ENCODE data around the gene HEPACAM2.

HEPACAM2 gene

DNA sequence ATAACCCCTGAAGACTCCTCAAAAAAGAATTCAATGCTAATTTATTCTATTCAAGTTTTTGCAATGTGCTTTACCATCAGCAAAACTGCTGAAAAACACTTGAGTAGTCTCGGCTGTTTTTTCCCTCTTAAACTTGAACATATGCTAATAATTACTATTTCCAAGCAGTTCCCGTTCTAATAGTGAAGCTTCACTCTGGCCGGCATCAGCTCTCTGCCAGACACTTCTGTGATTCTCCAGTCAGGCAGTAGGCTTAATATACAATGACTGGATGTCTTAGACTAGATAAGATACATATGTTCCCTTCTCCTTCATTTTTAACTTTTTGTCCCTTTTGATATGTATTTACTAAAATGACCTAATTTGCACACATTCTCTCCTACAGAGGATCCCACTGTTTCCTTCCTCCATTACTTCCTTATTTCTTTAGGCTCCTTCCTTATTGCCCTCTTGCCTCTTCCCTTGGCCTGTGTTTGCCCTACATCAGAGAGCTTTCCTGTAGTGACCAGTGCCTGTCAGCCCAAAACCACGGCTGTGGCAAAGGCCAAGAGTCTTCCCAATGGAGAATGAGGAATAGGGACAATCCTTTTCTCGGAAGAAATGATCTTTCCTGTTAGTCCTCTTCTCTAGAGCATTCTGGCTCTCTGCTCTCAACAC, 23.5 kb downstream of the HEPACAM2 start:
- DNase-seq (ENCODE audit: low read depth) = no peak

DNA sequence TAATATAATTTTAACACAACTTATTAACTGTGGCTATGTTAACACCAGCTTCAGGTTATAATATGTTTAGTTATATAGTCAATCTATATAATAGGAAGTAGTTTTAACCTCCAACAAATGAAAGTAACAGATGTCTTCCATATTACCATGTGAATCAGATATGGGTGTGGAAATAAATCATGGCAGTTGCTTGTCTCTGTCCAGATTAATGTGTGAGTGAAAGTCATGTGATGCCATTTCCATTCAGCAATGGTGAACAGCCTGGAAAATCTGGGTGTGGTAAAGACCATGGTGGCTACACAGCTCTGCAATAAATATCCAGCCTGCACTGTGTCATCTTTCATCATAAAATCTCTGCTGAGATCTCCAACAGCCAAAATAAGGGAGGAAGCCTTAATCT, 27.8 kb downstream of the HEPACAM2 start:
- DNase-seq (ENCODE audit: low read depth) = no peak

DNA sequence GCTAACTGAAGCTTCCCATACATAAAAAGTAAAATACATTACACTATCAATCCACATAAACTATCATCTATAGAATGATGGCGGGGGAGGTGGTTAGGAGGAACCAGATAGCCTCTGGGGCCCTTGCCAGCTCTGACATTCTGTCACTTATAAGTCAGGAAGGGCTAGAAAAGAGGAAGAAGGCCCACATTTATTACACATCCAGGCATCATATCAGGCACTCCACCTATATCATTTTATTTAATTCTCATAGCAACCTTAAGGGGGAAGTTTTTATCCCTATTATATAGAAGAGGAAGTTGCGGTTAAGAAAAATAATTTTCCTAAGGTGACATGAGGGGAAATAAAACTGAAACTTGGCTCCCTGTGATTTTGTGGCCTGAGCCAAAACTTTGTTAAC, 29.9 kb downstream of the HEPACAM2 start:
- no peak for DNase-seq (ENCODE audit: low read depth)

DNA sequence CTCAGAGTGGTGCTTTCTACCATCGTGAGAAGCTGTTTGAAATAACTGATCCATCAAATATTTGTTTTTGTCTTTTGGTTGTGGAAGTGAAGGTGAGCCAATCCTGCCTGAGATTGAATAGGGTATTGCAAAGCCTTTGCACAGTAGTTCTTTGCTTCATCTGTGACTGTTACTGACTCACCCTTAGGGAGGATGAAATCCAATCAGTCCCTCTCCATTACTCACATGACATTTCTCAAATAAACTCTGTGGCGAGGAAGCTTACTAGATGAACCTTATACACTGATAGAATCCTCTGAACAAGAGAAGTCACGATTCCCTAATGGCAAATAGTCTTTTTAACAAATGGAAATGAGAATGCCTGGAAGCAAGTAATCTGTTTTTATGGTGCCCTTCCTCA, 31.9 kb downstream of the HEPACAM2 start:
- DNase-seq (ENCODE audit: low read depth) = no peak

DNA sequence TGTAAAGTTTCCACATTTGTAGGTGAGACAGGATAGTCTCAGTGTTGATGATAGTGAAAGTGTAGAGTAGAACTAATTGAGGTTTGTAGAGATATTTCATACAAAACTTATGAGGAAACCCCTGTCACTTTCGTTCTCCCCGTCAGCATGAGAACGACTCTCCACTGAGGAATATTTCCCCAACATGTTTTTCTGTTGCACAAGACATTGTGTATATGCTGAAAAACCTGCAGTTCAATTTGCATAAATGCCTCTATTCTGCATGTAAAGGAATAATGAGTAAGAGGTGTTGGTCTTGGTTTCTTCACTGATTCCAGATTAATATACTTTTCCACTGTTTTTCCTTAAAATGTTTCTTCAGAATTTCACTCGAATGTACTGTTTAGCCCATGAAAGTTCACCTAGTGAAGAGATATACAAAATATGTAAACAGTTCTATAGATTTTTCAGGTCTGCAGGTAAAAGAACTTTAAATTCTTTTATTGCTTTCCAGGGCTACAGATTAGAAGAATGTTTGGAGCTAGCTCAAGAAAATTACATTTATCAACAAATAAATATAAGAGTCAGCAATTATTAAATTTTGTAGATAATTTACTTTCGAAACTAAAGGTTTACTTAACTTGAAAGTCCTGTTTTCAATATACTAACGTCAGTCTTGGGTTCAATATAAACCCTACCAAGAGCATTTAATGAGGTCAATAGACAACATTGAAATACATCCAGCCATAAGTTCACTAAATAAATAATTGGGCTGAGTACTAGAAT, 37.2 kb downstream of the HEPACAM2 start:
- no peak for DNase-seq (ENCODE audit: low read depth)

DNA sequence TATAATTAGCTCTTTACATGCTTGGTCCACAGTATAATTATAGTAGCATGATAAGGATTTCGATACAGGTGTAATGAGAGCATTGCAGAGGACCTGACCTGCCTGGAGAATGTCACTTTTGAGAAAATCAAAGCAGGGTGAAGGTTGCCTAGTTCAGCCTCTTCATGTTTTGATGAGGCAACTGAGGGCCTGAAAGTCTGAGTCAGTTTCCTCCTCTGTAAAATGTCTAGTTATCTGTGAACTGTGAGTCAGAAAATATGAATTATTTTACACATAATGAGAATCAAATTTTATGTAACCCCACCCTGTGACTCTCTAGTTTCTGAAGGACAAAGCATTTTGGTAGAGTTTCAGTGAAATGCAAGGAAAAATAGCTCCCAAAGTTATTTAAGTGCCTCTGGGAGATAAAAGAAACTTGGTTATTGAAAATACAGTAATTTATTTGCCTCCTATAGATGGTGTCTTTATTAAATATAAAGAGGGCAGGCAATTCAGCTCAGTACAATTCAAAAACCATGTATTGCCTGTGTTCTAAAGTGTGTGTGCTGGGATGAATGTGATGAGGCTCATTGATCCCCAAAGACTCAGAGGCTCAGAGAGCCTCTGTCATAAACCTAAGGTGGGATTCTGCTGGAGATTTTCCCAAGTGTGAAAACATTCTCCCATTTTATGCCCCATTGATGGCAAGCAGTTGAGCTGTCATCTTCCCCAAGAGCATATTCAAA, 40.8 kb downstream of the HEPACAM2 start:
- no peak for DNase-seq (ENCODE audit: low read depth)

DNA sequence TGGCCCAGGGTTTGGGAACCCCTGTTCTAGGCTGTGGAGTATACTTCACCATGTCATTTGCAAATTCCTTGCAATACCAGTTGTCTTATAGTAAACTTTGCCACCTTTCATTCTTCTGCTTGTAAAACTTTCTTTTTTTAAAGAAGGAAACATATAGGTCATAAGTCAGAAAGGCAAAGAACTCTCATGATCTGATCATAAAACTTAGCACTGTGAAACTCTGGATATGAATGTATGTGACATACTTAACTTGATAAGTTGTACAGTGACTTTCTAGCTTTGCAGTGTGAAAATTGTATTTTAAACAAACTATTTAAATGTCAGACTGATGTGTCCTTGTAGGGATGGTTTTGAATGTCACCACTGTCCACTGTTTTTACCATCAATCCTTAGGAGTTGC, 47.1 kb downstream of the HEPACAM2 start:
- DNase-seq (ENCODE audit: low read depth) = no peak

DNA sequence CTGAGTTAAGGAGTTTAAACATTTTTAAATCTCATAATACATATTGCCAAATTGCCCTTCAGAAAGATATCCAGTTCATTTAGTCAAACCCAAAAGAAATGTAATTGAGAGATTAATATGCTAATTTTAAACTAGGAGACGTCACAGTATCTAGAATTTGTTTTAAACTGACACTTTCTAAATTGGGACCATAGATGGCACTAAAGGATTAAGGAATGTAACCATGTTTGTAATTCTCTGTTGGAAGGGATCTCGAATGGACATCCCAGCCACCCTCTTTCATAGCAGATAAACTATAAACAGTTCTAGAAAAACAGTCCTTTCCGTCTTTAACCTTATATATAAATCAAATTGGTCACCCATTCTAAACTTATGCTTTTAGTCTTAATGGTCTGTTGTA, 48.1 kb downstream of the HEPACAM2 start:
- no peak for DNase-seq (ENCODE audit: low read depth)

DNA sequence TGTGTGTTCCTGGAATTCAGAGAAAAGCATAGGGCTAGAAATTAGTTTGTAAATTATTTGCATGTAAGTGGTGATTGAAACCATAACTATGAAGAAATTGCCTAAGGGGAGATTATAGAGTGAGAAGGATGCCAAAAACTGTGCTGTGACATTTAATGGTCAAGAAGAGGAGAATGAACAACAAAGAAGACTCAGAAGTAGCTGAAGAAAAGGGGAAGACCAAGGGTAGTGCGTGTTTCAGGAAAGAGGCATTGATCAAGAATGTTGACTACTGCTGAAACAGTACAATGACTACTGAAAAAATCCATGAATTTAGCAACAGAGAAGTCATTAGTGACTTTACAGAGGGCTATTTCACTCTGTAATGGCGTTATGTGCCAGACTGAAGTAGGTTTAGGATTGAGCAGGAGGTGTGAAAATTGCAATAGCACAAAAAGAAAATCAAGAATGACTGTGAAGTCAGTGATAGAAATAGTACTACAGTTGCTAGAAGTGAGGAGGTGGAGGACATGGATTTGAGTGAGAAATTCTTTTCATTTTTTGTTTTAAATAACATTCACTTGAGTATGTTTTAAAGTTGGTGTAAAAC, 49.2 kb downstream of the HEPACAM2 start:
- DNase-seq (ENCODE audit: low read depth) = no peak

DNA sequence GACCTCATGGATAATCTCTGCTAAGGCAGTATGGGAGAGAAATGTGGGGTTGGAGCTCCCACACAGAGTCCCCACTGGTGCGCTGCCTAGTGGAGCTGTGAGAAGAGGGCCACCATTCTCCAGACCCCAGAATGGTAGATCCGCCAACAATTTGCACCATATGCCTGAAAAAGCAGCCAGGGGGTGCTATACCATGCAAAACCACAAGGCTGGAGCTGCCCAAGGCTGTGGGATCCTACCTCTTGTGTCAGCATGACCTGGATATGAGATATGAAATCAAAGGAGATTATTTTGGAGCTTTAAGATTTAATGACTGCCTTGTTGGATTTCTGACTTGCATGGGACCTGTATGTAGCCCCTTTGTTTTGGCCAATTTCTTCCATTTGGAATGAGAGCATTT, 51.0 kb downstream of the HEPACAM2 start:
- no peak for DNase-seq (ENCODE audit: low read depth)

DNA sequence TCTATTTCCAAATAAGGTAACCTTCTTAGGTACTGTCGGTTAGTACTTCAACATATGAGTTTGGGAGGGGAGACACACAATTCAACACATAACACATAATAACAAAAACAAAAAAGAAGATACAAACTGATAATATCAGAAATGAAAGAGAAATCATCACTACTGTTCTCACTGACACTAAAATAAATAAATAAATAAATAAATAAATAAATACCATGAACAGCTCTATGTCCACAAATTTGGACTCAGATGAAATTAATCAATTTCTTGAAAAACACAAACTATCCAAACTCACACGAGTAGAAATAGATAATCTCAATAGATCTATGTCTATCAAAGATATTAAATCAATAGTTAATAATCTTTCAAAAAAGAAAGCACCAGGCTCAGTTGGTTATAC, 53.6 kb downstream of the HEPACAM2 start:
- no peak for DNase-seq (ENCODE audit: low read depth)

DNA sequence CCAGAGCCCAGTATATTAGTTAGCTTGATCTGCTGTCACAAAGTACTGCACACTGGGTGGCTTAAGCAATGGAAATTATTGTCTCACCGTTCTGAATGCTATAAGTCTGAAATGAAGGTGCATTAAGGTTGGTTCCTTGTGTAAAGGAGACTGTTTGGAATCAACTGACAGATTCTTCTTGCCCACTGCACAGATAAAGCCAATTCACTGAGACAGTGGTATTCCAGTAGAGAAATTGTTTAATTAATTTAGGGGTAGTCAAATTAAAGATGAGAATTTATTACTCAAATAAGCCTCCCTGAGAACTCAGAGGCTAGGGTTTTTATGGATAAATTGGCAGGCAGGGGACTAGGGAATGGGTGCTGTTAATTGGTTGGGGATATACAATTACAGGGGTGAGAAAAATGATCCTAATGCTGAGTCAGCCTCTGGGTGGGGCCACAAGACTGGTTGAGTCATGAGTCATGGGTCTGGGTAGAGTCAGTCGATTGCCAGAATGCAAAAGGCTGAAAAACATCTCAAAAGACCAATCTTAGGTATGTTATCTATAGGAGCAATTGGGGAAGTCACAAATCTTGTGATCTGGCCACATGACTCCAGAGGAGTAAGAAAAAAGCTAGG, 54.6 kb downstream of the HEPACAM2 start:
- DNase-seq (ENCODE audit: low read depth) = no peak

DNA sequence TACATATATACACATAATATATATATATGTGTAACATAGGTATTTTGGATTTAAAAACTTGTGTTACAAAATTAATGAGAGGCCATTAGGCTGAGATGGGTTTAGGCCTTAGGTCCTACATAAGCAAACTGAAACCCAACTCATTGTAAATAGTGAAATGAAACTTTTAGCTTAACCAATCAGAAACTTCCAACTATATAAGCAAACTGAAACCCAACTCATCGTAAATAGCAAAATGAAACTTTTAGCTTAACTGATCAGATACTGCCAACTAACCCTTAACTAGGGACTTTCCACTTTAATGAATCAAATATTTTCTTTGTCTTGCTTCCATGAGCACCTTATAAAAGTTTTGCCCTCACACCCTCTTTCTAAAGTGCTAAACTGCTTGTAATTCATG, 60.8 kb downstream of the HEPACAM2 start:
- no peak for DNase-seq (ENCODE audit: low read depth)

DNA sequence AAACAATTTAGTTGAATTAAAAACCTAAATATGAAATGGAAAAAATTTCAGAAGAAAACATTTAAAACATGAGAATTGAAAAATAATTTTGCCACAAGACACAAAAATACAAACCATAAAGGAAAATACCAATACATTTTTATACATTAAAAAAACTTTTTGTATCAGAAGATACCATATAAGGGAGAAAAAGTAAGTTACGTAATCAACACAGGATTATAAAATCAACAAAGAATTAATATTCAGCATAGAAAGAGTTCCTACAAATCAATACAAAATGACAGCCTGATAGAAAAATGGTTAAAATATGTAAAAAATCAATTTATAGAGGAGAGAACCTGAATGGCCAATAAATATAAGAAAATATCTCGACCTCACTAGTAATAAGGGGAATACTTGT, 61.5 kb downstream of the HEPACAM2 start:
- no peak for DNase-seq (ENCODE audit: low read depth)

DNA sequence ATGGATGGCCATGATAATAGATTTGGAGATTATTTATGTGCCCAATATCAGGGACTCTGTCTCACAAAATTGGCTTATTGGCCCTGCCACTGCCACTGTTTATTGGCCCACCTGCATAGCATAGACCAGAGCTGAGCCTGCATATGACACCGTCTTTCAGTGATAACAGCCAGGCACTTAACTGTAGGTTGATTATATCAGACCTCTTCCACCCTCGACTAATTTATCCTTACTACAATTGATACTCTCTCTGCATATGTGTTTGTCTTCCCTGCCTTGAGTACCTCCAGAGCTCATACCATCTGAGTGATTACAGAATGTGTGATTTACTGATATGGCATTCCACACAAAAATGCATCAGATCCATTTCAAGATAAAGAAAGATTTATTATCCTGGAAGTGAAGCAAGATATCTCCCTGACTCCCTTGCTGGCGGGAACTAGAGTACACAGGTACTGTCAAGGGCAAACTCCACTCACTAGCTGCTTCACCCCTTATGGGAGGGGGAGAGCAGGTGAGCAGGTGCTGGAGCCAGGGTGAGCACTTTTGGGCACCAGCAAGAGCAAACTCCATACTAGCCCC, 65.0 kb downstream of the HEPACAM2 start:
- DNase-seq (ENCODE audit: low read depth) = no peak

DNA sequence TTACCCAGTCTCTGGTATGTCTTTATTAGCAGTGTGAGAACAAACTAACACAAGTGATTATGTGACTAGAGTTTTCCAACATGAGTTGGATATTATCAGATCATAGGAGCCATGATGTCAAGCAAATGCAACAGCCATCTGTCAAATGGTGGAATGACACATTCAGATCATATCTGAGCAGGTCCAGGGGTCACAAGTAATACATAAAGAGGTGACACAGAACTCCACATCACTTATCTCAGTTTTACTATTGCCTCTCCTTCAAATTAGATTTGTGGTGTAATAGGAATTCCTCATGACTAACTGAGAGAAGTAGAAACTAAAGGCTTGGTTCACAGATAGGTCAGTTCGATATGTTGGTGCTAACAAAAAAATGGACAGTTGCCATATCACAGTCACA, 65.9 kb downstream of the HEPACAM2 start:
- DNase-seq (ENCODE audit: low read depth) = no peak

DNA sequence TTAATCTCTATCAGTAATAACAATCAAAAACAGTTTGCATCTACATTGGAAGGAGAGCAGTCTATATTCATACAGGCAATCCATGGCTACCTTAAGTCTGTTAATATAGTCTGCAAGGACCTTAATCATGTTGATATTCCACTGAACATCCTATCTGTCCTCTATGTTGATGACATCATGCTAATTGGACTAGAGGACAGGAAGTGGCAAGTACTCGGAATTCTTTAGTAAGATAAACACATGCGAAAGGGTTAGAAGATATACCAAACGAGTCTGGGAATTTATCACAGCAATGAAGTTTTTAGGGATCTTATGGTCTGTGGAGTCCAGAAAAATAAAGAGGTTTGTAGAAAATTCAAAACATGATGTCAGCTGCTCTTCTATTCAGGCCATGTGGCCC, 66.8 kb downstream of the HEPACAM2 start:
- DNase-seq (ENCODE audit: low read depth) = no peak

DNA sequence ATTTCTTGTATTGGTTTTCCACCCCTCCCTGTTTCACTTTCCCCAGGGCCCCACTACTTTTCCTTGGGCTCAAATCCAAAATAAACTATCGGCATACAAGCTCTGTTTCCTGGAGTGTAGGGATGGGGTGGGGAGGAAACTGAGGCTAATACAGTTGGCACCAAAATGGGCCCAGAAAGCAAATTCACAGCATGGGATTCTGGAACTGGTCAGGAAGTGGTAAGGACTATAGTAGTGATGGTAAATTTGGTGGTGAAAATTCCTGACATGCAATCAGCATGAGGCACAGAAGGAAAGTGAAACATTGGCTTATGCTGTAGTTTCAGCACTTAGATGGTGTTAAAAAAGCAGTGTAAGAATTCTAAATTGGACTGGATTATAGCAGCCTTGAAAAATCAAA, 69.4 kb downstream of the HEPACAM2 start:
- no peak for DNase-seq (ENCODE audit: low read depth)

DNA sequence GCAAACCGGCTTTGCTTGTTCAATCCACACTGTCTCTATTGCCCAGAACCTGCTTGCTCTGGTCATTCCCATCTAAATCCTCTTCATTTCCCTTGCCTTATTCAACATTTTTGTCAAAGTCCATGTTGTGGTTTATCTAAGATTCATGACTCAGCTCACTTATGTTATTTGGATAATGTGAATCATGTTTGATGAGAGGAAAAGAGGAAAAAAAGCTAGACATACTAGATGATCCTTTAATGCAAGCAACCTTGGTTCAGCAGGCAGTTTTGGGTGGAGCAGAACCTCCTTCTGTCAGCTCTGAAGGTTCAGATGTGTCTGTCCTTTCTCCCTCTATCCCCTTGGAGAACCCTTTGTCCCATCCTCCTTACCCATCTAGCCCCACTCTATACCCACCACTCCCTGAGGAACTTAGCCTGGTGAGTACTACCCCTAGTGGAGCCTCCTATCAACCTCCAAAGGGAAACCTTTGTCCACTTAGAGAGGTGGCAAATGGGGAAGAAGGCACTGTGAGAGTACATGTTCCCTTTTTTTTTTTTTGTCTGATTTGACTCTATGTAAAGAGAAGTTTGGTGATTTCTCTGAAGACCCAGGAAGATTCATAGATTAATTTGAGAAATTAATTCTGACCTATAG, 76.0 kb downstream of the HEPACAM2 start:
- DNase-seq (ENCODE audit: low read depth) = no peak

DNA sequence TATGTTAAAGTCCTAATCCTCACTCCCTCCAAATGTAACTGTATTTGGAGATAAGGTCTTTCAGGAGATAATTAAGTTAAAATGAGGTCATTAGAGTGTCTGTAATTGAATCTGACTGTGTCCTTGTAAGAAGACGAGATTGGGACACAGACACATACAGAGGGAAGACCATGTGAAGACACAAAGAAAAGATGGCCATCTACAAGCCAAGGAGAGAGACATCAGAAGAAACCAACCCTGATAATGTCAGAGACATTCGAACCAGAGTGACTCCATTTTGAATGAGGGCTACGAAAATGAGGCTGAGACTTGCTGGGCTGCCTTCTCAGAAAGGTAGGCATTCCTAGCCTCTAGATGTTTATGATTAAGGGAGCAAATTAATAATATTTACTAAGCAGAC, 77.5 kb downstream of the HEPACAM2 start:
- no peak for DNase-seq (ENCODE audit: low read depth)

DNA sequence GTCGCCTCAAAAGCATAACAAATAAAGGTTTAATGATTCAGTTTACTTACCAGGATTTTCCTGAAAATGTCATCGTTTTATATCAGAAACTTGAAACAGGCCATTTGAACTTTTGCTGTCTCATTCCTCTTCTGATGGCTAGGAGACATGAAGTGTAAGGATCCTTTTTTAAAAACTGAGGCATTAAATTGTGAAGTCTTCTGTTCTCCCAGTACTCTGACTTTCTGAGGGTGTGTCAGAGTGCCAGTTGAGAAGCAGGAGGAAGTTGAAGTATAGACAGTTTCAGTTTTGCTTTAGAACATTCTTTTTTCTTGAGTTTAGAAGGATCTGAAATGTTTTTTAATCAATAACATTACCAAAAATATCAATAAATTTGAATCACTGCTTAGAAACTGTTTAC, 78.1 kb downstream of the HEPACAM2 start, which contains the start of gene SAMD9L:
TSS of gene SAMD9L (minus strand) at position 242 of the 400 bp plus-strand sequence. CDS start 12,414 bp downstream, outside the sequence.
- DNase-seq (ENCODE audit: low read depth) = no peak
